HG03060 (cell line): ENCODE data around the gene MYBPC3.
"Not testable (repeated sequence)": the region's sequence is repeated elsewhere in the genome, so short reads cannot be mapped to it uniquely, and the experiment has no call there.

Experiments used
- ATAC-seq: cut with Tn5 transposase; IDR thresholded peaks from one replicate; pipeline ENCODE4 v1.9.1; 2021; ENCODE audit warnings: low read depth, moderate number of reproducible peaks; ENCODE audit not compliant: unreplicated experiment

MYBPC3 gene

GRCh38 chr11:47340980-47341775 lies 11.3 kb downstream of the MYBPC3 start:
- ATAC-seq = no peak

DNA sequence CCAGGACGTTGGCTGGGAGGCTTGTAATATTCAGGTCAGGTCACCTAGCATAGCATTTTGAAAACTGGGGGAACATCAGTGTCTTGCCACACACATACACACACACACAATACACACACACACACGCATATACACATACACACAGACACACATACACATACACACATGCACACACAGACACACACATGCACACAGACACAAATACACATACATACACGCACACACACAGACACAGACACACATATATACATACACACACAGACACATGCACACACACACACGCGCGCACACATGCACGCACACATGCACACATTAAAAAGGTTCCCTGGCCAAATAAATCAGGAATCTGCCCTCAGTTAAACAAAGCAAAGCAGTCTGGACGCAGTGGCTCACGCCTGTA lies 12.5 kb downstream of the MYBPC3 start:
- no peak for ATAC-seq

DNA sequence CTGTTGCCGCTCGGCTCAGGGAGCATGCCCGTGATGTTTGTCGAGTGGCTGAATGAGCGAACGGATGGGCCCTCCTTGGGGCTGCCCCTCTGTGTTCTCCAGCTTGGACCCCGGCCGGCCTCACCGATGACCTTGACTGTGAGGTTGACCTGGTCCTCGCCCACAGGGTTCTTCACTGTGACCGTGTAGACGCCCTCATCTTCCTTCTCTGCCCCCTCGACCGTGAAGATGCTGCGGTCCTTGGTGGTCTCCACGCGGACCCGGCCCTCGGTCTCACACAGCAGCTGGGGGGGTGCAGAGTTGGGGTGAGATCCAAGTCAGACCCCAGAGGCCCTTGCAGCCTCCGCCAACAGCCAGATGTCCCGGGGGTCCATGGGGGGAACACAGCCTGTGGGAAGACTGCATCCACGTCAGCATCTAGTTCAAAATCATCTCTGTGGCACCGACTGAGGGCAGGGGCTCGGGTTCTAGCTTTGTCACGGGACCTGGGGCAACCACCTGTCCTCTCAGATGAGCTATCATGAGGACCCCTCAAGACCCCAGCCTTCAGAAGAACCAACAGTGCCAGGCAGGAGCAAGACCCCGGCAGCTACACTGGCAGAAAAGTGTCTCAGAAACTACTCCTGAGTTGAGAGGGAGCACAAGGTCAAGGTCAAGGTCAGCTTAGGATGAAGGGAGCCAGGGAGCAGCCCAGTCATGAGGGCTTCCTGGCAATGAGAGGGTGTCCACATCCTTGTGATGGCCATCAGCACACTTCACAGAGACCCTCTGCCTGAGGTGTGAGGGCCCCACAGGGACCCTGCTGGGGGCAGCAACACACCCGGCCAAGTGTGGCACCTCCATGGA lies 13.9 kb downstream of the MYBPC3 start:
- ATAC-seq = no peak

DNA sequence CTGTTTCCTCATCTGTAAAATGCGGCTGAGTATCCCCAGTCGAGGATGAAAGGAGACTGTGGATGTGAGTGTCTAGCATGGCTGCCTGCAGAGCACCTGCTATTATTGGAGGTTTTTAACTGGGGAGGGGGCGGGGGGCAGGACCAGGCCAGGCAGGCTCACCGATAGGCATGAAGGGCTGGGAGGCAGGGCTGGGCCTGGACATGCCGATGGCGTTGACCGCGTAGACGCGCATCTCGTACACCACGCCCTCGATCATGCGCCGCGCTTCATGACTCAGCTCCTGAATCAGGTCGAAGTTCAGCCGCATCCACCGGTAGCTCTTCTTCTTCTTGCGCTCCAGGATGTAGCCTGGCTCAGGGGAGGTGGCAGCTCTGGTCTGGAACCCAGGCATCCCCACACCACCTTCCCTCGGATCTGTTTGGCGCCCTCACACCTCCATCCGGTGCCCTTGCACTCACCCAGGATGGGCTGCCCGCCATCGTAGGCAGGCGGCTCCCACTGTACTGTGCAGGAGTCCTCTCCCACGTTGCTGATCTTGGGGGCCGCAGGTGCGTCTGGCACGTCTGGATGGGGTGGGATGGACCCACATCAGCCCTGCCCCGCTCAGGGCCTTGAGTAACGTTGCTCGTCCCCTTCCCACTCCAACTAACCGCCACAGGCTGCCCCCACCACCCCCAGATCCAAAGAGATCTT lies 15.1 kb downstream of the MYBPC3 start:
- no peak for ATAC-seq

- no peak for ATAC-seq
Measured at GRCh38 chr11:47336595-47336994, 15.9 kb downstream of the MYBPC3 start.

- no peak for ATAC-seq
Measured at GRCh38 chr11:47335733-47336132, 16.8 kb downstream of the MYBPC3 start.

GRCh38 chr11:47334699-47335411 lies 17.6 kb downstream of the MYBPC3 start:
- ATAC-seq = not testable (repeated sequence)

DNA sequence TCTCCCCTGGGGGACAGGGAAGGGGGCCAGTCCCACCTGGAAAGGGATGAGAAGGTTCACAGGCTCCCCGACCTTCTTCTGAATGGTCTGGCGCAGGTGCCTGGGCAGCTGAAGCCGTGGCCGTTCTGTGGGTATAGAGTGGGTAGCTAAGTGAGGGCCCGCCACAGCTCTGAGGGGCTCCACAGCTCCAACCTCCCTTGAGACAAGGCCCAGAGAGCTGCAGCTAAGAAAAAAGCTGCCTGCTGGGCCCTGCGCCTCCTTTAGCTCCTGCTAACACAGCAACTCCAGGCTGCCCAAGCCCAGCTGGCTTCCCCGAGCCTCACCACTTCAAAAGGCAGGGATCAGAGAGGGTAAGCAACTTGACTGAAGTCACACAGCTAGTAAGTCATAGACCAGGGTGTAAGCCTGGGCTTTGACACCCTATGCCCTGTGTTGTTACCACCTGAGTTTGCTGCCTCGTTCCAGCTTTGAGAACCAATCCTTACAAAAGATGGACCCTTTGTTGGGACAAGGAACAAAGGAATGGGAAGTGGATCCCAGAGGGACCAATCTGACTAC lies 18.5 kb downstream of the MYBPC3 start:
- ATAC-seq = no peak

DNA sequence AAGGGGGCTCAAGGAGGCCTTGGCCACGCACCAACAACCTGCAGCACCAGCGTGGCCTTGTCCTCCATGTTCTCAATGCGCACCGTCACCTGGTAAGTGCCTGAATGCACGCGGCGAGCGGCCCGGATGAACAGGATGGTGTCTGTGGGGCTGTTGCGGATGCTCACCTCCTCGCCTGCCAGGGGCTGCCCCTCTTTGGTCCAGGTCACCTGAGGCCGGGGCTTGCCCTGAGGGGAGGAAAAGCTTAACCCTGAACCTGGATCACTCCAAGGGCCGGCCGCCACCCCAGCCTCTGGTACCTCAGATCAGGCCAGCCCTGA lies 19.0 kb downstream of the MYBPC3 start:
- ATAC-seq = no peak

GRCh38 chr11:47332791-47333525 lies 19.5 kb downstream of the MYBPC3 start:
- ATAC-seq = no peak

GRCh38 chr11:47332303-47332711 lies 20.2 kb downstream of the MYBPC3 start:
- ATAC-seq = no peak

DNA sequence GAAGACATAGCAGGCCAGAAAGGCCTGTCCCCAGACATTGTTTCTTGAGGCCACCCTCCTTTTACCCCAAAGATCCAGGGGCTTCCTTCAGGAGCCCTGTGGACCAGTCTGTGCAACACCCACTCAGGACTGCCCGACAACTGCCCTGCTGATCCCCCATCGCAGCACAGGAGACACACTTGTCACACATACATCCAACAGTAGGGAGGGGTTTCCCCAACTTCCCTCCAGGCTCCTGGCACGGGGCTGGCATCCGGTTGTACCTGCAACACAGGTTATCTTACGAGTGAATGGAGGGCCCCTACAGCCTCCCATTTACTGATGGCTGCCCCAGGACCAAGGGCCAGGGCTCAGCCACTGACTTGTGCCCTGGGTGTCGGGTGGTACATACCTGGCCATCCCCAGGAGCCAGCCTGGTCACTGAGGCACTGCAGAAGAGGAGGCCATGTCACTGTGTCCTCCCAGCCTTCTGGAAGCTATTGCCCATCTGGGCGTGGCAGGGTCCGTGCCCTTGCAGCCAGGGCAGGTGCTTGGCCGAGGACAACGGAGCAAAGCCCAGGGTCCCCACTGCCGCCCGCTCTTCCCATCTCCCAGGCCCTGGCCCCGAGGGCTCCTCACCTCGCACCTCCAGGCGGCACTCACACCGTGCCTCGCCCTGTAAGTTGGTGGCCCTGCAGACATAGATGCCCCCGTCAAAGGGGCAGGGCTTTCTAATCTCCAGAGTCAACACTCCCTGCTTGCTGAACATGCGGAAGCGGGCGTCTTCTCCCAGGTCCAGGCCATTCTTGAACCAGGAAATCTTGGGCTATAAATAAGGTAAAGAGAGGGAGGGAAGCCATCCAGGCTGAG lies 20.8 kb downstream of the MYBPC3 start:
- ATAC-seq = no peak

- ATAC-seq = no peak
Measured at GRCh38 chr11:47329987-47330931, 22.2 kb downstream of the MYBPC3 start.

DNA sequence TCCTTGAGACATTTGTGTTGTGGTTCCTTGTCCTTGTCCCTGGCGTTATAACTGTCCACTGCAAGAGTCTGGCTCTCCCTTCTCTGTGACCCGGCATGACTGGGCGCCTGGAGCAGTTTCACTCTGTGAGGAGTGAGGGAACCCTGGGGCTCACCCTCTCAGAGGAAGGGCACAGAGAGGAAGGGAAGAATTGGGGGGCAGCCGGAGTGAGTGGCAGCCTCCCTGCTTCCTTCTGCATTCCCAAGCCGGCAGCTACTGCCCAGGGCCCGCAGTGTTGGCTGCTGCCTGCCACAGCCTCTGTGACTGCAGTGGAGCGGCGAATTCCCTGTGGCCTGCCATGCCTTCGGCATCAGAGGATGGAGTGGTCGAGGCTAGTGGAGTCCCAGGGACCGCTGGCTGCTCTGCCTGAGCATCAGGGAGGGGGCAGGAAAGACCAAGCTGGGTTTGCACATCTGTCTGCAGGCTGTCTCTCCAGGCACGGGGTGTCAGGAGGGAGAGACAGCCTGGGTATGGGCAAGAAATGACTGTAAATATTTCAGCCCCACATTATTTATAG lies 23.0 kb downstream of the MYBPC3 start:
- ATAC-seq = no peak

GRCh38 chr11:47328449-47329390 lies 23.8 kb downstream of the MYBPC3 start:
- ATAC-seq = no peak

DNA sequence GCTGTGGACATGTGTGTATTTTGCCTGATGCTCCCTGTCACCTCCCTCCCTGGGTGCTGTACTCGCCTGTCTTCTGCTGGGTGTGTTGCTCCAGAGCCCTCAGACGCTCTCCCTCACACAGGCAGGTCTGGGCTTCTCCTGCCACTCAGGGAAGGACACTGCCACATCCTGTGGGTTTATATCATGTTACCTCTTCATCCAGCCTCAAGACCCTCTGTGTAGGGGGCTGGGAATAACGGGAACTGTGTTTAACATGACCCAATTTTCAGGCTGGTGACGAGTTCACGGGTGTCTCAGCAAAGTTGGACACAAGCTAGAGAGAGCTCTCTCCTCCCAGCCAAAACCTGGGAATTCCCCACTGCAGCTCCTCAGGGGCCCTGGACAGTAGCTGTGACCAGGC lies 24.6 kb downstream of the MYBPC3 start:
- ATAC-seq = no peak
